ENCODE results near the gene PNMA6E.

Gene PNMA6E

GRCh38 chrX:153446950-153447580, 45.9 kb upstream of the PNMA6E start:
- ChIA-PET CTCF (no interaction called here), POLR2A (ENCODE audit: low non-redundant PET) (no interaction called here)
- H3K27ac ChIP-seq, result no peak overlapping the region
- DNase-seq (ENCODE audit: low spot score), result no peak
- no peak for TF ChIP-seq CTCF (conservative IDR thresholded peaks at IDR 0.05; ENCODE audit: low read depth)

- ChIA-PET POLR2A (ENCODE audit: low non-redundant PET) (no interaction called here), CTCF (no interaction called here)
- no peak for DNase-seq (ENCODE audit: low spot score)
- TF ChIP-seq CTCF (conservative IDR thresholded peaks at IDR 0.05; ENCODE audit: low read depth), result no peak
- H3K27ac ChIP-seq, result no peak overlapping the region
Observed at GRCh38 chrX:153446636-153446936, 45.4 kb upstream of the PNMA6E start.

- CTCF ChIA-PET, result interaction anchor here (0.8 to 1.1 kb wide), 2 partner anchors 15 to 61 kb away, joined by 3 read pairs; no protein-coding TSS in a partner anchor
- TF ChIP-seq CTCF (conservative IDR thresholded peaks at IDR 0.05; ENCODE audit: low read depth), result no peak
- no peak for DNase-seq (ENCODE audit: low spot score)
- POLR2A ChIA-PET (ENCODE audit: low non-redundant PET), result no interaction called here
- no peak within 1 kb of the TSS for H3K27ac ChIP-seq
Observed at GRCh38 chrX:153445856-153446635, 44.9 kb upstream of the PNMA6E start, which contains the start of gene TREX2. Gene TREX2 (minus strand): TSS chrX:153446056. CDS start chrX:153445430, 626 bp downstream.

GRCh38 chrX:153445106-153445855, 44.1 kb upstream of the PNMA6E start:
- ChIA-PET CTCF (interaction anchor here (0.8 to 1.1 kb wide), 2 partner anchors 16 to 62 kb away, joined by 3 read pairs; no protein-coding TSS in a partner anchor), POLR2A (ENCODE audit: low non-redundant PET) (no interaction called here)
- H3K27ac ChIP-seq, result no peak overlapping the region
- DNase-seq (ENCODE audit: low spot score), result no peak
- no peak for TF ChIP-seq CTCF (conservative IDR thresholded peaks at IDR 0.05; ENCODE audit: low read depth)

- no peak for DNase-seq (ENCODE audit: low spot score)
- no peak for TF ChIP-seq CTCF (conservative IDR thresholded peaks at IDR 0.05; ENCODE audit: low read depth)
- CTCF ChIA-PET, result no interaction called here
- POLR2A ChIA-PET (ENCODE audit: low non-redundant PET), result no interaction called here
- H3K27ac ChIP-seq, result no peak overlapping the region
Observed at GRCh38 chrX:153444333-153445011, 43.3 kb upstream of the PNMA6E start.
